CD14-positive monocyte (primary cell): ENCODE data around the gene RAMACL. TPM values are rescaled to one million over a fixed set of nuclear protein-coding genes. Genes with fewer than 3 reads are reported as not detected.

Source experiments
- DNase-seq, 3 donors: peaks; one replicate each; pipeline ENCODE4 v3.0.0-alpha.2; 2011 to 2022
- H2AFZ ChIP-seq: 2 replicates; pipeline ENCODE4 v1.6.0; 2012; ENCODE audit warnings: mild to moderate bottlenecking, low read depth, low read length, inconsistent platforms; ENCODE audit not compliant: insufficient read depth, poor library complexity, severe bottlenecking
- H3K27ac ChIP-seq, 2 donors: 1 replicate in 1 of 2; 2 replicates in 1 of 2; pipeline ENCODE4 v1.5.1; 2012 to 2013; ENCODE audit warnings: low read length in 2 of 2, control low read depth in 1 of 2, inconsistent platforms in 1 of 2, low read depth in 1 of 2, mild to moderate bottlenecking in 1 of 2
- H3K27me3 ChIP-seq, 2 donors: one replicate each; pipeline versions ENCODE4 v1.6.0 to v1.6.1; 2011 to 2013; ENCODE audit warnings: low read length in 2 of 2; ENCODE audit not compliant: control insufficient read depth in 2 of 2, insufficient read depth in 2 of 2
- H3K36me3 ChIP-seq, 2 donors: replicated peaks in 1 of 2; 1 replicate in 1 of 2; 2 replicates in 1 of 2; pipeline versions ENCODE4 v1.5.1 to v1.6.1; 2012 to 2013; ENCODE audit warnings: low read length in 2 of 2, control low read depth in 1 of 2, inconsistent platforms in 1 of 2, mild to moderate bottlenecking in 1 of 2; ENCODE audit not compliant: insufficient read depth in 2 of 2, control insufficient read depth in 1 of 2
- H3K4me1 ChIP-seq, 2 donors: 1 replicate in 1 of 2; 2 replicates in 1 of 2; pipeline versions ENCODE4 v1.5.1 to v1.6.1; 2012 to 2013; ENCODE audit warnings: low read length in 2 of 2, control low read depth in 1 of 2, inconsistent platforms in 1 of 2, mild to moderate bottlenecking in 1 of 2, moderate library complexity in 1 of 2; ENCODE audit not compliant: insufficient read depth in 2 of 2, control insufficient read depth in 1 of 2
- H3K4me2 ChIP-seq: replicated peaks from 2 replicates; pipeline ENCODE3; 2012; ENCODE audit warnings: low read length, moderate library complexity, mild to moderate bottlenecking; ENCODE audit not compliant: poor library complexity, severe bottlenecking; ENCODE audit errors: extremely low read depth
- H3K4me3 ChIP-seq, 3 experiments: fragments of 200-600 bp in 1 of 3; sonication (generic) in 1 of 3; replicated peaks in 1 of 3; 1 replicate in 2 of 3; 2 replicates in 1 of 3; pipeline ENCODE4 v1.5.1; 2011 to 2013; ENCODE audit warnings: low read length in 3 of 3, mild to moderate bottlenecking in 3 of 3, control low read depth in 2 of 3, low read depth in 2 of 3, inconsistent platforms in 1 of 3, moderate library complexity in 1 of 3
- H3K79me2 ChIP-seq: 2 replicates; pipeline ENCODE4 v1.6.0; 2012; ENCODE audit warnings: mild to moderate bottlenecking, control low read depth, inconsistent platforms, low read length, moderate library complexity; ENCODE audit not compliant: insufficient read depth
- H3K9ac ChIP-seq: 2 replicates; pipeline ENCODE4 v1.6.0; 2017; ENCODE audit warnings: low read length, mild to moderate bottlenecking; ENCODE audit not compliant: insufficient read depth, poor library complexity, severe bottlenecking
- H3K9me3 ChIP-seq, 2 donors: replicated peaks in 1 of 2; 1 replicate in 1 of 2; 2 replicates in 1 of 2; pipeline versions ENCODE4 v1.5.1 to v1.6.1; 2012 to 2013; ENCODE audit warnings: low read length in 2 of 2, control low read depth in 1 of 2; ENCODE audit not compliant: control insufficient read depth in 1 of 2, insufficient read depth in 1 of 2
- H4K20me1 ChIP-seq: 2 replicates; pipeline ENCODE4 v1.6.0; 2012; ENCODE audit warnings: mild to moderate bottlenecking, low read length, control low read depth, moderate library complexity; ENCODE audit not compliant: insufficient read depth
- H3K27ac Mint-ChIP-seq, 7 donors: one replicate each; pipeline ENCODE4 v1.8.0; 2020; ENCODE audit warnings: mild to moderate bottlenecking in 7 of 7, mixed read lengths in 7 of 7, moderate library complexity in 6 of 7, inconsistent platforms in 2 of 7
- H3K27me3 Mint-ChIP-seq, 3 donors: one replicate each; pipeline ENCODE4 v1.8.0; 2021 to 2022; ENCODE audit warnings: low read depth in 3 of 3, mild to moderate bottlenecking in 3 of 3, mixed read lengths in 3 of 3, moderate library complexity in 3 of 3, inconsistent platforms in 1 of 3
- H3K36me3 Mint-ChIP-seq, 2 donors: one replicate each; pipeline ENCODE4 v1.8.0; 2020; ENCODE audit warnings: mixed read lengths in 2 of 2, inconsistent platforms in 1 of 2, mild to moderate bottlenecking in 1 of 2
- H3K4me1 Mint-ChIP-seq: one replicate; pipeline ENCODE4 v1.8.0; 2020; ENCODE audit warnings: mild to moderate bottlenecking, mixed read lengths
- H3K4me3 Mint-ChIP-seq, 2 donors: one replicate each; pipeline ENCODE4 v1.8.0; 2020; ENCODE audit warnings: mild to moderate bottlenecking in 2 of 2, mixed read lengths in 2 of 2, moderate library complexity in 1 of 2
- H3K9me3 Mint-ChIP-seq, 7 donors: one replicate each; pipeline ENCODE4 v1.8.0; 2020 to 2022; ENCODE audit warnings: mixed read lengths in 7 of 7, mild to moderate bottlenecking in 6 of 7, moderate library complexity in 6 of 7, inconsistent platforms in 2 of 7
- WGBS: methylation state at CpG from one replicate; pipeline ENCODE4 v1.1.5; 2013; ENCODE audit warnings: missing lambda C conversion rate; ENCODE audit not compliant: insufficient coverage; 5-methylcytosine and 5-hydroxymethylcytosine counted together
- intact Hi-C, 2 donors: fragments of 100-400 bp; cut with micrococcal nuclease; formaldehyde crosslinking; loops; one replicate each; pipeline versions ENCODE4 v1.15.0 to v1.15.1; 2023
- polyA plus RNA-seq, 3 donors: library from polyadenylated mRNA; depleted of rRNA in 1 of 3; unstranded in 2 of 3; stranded (reverse) in 1 of 3; fragments of 300-500 nt in 2 of 3; fragments of >200 nt in 1 of 3; fragmentation: Illumina TruSeq in 2 of 3; gene quantifications; 1 replicate in 2 of 3; 2 replicates in 1 of 3; pipeline ENCODE4 v1.2.3, GENCODE V29; 2012 to 2021
- TF ChIP-seq, protein P1 (sequence below): fragments of 200-600 bp; IDR thresholded peaks from one replicate; pipeline ENCODE4 v1.8.0; 2022; ENCODE audit warnings: antibody characterized with exemption, mild to moderate bottlenecking

The RAMACL gene
- polyA plus RNA-seq, 3 donors: 0.05 to 0.33 (median 0.11) TPM

DNA sequence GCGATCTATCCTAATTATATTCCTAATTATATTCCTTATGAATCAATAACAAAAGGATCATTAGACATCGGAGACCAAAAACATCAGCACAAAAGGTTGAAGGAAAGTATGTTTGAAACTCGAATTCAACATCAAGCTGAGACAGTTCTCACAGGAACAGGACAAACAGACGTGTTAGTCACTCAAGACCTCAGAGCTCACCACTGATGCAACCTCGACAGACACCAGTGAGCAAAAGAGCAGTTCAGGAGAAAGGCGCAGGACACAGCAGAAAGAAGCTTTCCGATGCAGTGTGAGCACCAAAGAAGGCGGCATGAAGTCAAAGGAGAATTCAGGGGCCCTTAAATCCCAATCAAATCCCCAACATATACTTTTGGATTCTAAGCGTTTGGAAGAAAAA, 6.3 kb upstream of the RAMACL start:
- no peaks in the 10 kb centered on the region for H3K79me2 ChIP-seq
- 72% methylated on average over 6 of the region's 9 CpGs for WGBS
- no peak overlapping the region for H3K4me3 Mint-ChIP-seq
- H3K36me3 ChIP-seq: no peaks in the 10 kb centered on the region
- no peaks in the 10 kb centered on the region for H4K20me1 ChIP-seq
- H3K36me3 Mint-ChIP-seq: no peaks in the 10 kb centered on the region
- intact Hi-C loops: no loop called here
- no peak overlapping the region for H3K9ac ChIP-seq
- TF ChIP-seq, protein P1, sequence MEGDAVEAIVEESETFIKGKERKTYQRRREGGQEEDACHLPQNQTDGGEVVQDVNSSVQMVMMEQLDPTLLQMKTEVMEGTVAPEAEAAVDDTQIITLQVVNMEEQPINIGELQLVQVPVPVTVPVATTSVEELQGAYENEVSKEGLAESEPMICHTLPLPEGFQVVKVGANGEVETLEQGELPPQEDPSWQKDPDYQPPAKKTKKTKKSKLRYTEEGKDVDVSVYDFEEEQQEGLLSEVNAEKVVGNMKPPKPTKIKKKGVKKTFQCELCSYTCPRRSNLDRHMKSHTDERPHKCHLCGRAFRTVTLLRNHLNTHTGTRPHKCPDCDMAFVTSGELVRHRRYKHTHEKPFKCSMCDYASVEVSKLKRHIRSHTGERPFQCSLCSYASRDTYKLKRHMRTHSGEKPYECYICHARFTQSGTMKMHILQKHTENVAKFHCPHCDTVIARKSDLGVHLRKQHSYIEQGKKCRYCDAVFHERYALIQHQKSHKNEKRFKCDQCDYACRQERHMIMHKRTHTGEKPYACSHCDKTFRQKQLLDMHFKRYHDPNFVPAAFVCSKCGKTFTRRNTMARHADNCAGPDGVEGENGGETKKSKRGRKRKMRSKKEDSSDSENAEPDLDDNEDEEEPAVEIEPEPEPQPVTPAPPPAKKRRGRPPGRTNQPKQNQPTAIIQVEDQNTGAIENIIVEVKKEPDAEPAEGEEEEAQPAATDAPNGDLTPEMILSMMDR: no peak
- H3K4me3 ChIP-seq: no peak overlapping the region
- H3K27ac ChIP-seq: no peak overlapping the region
- H3K9me3 Mint-ChIP-seq: no peaks in the 10 kb centered on the region
- peaks cover 1 to 6% (median 5%) of the 10 kb centered on the region in 3 donors for H3K27me3 Mint-ChIP-seq
- peak in 1 of 3 donors; percentile 31 for DNase-seq
- peak overlapping the region in 3 of 7 donors; percentile 6 to 48 (median 37) for H3K27ac Mint-ChIP-seq
- no peaks in the 10 kb centered on the region for H3K9me3 ChIP-seq
- peaks cover 35 to 36% of the 10 kb centered on the region in 2 donors for H3K4me1 ChIP-seq
- H3K27me3 ChIP-seq: no peaks in the 10 kb centered on the region
- H3K4me2 ChIP-seq: no peak overlapping the region
- H2AFZ ChIP-seq: no peak overlapping the region
- H3K4me1 Mint-ChIP-seq: peaks cover 37% of the 10 kb centered on the region

DNA sequence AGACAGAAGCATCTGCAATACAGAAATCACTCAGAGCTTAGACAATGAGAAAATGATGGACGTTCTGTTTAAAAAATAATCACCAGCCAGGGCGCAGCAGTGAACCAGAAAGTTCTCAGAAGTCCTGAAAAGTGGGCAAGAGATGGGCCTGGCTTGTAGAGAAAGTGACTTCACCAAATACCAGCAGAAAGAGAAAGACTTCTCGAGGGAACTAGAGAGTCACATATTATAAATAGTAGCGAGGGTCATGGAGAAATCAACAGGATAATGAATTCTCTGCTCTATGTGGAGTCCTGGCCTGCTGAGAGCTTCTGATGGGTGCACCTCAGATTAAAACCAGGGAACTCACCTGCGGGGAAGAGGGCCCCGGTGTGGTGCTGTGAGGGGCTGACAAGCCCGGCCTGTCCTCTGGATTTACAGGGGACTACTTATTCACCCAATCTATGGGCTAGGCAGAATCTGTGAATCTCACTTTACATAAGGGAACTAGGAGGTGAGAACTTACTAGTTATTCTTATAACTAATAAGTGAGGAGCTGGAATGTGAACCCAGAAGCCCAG, 5.6 kb upstream of the RAMACL start:
- no peaks in the 10 kb centered on the region for H3K79me2 ChIP-seq
- no peak overlapping the region for H3K27ac Mint-ChIP-seq
- TF ChIP-seq, protein P1: no peak
- H4K20me1 ChIP-seq: no peaks in the 10 kb centered on the region
- H2AFZ ChIP-seq: no peak overlapping the region
- 100% methylated on average over 1 of the region's 7 CpGs for WGBS
- no peak overlapping the region for H3K27ac ChIP-seq
- H3K27me3 ChIP-seq: no peaks in the 10 kb centered on the region
- no peaks in the 10 kb centered on the region for H3K9me3 Mint-ChIP-seq
- H3K27me3 Mint-ChIP-seq: peaks cover 1 to 4% (median 1%) of the 10 kb centered on the region in 3 donors
- peaks cover 38% of the 10 kb centered on the region for H3K4me1 Mint-ChIP-seq
- no peaks in the 10 kb centered on the region for H3K36me3 Mint-ChIP-seq
- H3K36me3 ChIP-seq: no peaks in the 10 kb centered on the region
- H3K4me3 Mint-ChIP-seq: no peak overlapping the region
- DNase-seq: no peak
- no peaks in the 10 kb centered on the region for H3K9me3 ChIP-seq
- intact Hi-C loops: no loop called here
- no peak overlapping the region for H3K4me2 ChIP-seq
- no peak overlapping the region for H3K4me3 ChIP-seq
- H3K4me1 ChIP-seq: peaks cover 39% of the 10 kb centered on the region in 2 donors
- H3K9ac ChIP-seq: no peak overlapping the region
